HuH-7 (cell line): ENCODE results near the gene KCNK1.

ENCODE experiments used
- DNase-seq: peaks from one replicate; pipeline ENCODE4 v3.0.0; 2011; ENCODE audit warnings: low spot score

The KCNK1 gene

DNA sequence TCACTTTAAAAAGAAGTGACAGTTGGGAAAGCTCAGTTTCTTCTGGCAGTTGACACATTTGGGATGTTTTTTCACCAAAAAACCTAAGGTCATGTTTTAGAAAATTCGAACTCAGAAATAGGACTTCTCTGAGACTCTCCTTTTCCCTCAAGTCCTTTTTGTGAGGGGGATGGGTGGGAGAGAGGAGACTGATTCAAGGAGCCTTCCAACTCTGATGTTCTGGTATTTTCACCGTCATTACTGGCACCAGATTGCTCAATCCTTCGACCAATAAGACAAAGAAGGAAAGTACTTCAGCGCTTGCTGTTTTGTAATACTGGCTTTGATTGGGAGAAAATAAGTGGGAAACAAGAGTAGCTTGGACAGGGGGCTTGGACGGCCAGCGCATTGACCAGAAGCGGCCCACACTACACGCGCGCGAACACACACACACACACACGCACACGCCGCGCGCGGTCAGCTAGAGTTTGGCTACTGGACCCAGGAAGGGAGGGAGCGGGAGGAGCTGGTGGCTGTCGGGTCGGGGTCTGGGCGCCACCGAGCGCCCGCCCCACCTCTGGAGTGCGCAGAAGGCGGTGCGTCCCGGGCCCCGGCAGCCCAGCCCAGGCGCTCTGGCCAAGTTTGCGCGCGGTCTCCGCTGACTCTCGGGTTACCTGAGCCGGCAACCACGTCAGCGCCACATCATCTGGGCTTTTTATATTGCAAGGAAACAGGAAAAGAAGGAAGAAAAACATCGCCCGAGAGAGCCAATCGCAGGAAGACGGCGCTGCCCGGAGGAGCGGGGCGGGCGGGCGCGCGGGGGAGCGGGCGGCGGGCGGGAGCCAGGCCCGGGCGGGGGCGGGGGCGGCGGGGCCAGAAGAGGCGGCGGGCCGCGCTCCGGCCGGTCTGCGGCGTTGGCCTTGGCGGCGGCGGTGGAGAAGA is at the start of gene KCNK1:
KCNK1 (plus strand) TSS at position 855 of the 921 bp plus-strand sequence; CDS start at position 921, 66 bp downstream.
- no peak for DNase-seq

DNA sequence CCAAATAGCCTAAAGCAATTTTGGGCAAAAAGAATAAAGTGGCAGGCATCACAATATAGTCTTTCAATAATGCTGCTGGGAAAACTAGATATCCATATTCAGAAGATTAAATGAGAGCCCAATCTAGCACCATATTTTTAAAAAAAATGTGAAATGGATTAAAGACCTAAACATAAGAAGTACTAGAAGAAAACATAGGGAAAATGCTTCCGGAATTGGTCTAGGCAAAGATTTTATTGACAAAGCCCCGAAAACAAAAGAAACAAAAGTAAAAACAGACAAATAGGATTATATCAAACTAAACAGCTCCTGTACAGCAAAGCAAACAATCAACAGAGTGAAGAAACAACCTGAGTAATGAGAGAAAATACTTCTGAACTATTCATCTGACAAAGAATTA is 48.6 kb upstream of the KCNK1 start:
- no peak for DNase-seq

DNA sequence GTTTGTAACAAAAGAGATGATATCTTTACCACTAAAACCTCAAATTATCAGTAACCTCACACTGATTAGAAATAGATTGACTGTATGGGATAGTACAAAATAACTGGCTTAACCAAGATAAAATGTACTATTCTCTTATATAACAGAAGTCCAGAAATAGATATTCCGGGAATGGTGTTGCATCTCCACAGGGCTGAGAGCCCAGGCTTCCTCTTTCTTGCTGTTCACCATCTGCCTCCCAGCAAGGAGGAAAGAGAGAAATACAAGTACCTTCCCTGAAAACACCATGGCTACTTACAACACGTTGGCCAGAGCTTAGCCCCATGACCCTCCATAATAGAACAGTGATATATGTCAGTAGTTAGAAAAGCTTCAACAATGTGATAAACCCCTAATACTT is 47.0 kb upstream of the KCNK1 start:
- no peak for DNase-seq

DNA sequence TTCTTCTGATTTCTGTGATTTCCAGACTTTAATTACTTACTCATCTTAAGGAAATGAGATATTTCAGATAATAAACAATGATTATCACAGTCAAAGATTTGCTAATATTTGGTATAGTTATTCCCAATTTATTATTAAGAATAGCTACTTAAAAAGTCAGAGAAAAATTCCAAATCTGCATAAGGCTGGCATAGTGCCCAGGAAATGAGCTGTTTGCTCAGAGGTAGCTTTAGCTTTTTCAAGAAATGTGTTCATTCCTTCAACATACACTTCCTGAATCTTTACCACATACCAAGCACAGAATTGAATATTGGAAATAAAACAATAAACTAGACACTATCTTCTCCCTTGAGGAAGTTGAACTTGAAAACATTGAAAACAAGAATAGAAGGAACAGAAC is 44.3 kb upstream of the KCNK1 start:
- DNase-seq: no peak

DNA sequence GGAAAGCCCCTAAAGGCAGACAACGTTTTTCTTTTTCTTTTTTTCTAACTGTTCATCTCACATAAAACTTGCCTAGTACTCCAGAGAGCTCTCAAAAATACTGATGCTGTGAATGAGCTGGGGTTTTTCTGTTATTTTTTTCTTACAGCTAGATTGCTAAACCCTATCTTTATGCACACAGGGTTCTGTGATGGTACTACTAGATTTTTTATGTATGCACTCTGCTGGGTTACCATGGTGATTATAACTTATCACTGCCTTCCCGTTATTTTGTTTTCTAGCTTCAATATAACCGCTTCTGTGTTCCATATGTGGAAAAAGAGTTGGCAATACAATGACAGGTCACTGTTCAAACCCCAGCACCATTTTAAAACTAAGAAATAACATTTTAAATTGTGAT is 43.7 kb upstream of the KCNK1 start:
- no peak for DNase-seq

DNA sequence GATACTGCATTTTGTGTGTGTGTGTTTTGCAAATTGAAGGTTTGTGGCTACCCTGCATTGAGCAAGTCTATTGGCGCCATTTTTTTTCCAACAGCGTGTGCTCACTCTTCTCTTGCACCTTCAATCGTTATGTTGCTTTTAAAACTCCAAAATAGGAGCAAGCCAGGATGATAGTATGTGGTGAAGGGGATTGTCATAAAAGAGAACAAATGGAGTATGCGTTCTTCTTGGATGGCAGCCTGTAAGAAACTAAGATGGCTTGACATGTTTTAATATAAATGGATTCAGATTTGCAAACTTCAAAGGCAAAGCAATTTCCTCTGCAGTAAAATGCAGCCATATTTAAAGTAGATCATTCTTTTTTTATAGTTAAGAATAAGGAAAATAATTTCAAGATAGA is 43.2 kb upstream of the KCNK1 start:
- DNase-seq: no peak

DNA sequence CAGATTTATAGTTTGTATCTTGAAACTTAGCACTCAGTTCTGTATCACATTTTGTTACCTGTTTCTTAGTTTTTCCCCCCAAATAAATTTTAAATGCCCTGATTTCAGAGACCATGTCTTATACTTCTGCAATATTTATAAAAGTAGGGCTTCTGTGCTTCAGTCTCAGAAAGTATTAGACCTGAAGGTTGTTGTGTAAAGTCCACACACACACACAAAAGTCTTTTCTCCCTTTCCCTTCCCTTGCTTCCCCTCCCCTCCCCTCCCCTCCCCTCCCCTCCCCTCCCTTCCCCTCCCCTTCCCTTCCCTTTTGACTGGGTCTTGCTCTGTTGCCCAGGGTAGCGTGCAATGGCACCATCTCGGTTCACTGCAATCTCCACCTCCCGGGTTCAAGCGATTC is 41.0 kb upstream of the KCNK1 start:
- DNase-seq: no peak

DNA sequence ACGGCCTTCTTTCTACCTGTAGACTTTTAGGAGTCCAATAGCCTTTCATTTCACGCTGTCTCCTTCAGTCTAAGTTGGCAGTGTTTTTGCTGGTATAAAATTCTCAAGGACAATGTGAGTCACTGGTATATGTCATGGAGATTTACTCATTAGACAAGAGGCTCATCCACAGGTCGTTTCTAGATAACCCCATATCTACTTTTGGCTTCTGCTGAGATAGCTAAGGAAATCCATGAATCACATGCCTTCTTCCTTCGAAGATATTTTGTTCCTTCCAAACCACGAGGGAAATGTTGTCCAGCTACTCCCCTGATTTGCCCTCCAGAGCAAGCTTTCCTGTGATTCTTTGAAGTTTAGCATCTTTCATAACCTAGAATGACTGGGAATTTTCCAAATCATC is 38.5 kb upstream of the KCNK1 start:
- DNase-seq: no peak

DNA sequence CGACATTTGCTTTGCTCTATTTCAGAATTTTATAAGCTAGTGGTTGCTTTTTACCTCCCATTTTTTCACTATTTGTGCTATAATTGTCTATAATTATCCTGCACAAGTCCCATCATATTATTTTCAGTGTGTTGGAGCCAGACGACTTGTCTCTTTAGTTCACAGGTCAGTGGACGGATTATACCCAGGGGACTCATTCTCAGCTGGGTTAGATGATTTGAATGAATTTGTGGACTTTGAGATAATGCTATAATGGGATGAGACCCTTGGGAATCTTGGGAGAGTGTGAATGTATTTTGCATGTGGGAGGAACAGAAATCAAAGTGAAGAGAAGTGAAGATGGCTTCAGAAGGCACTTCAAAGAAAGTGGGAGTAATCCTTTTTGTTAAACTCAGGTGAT is 31.5 kb upstream of the KCNK1 start:
- no peak for DNase-seq

DNA sequence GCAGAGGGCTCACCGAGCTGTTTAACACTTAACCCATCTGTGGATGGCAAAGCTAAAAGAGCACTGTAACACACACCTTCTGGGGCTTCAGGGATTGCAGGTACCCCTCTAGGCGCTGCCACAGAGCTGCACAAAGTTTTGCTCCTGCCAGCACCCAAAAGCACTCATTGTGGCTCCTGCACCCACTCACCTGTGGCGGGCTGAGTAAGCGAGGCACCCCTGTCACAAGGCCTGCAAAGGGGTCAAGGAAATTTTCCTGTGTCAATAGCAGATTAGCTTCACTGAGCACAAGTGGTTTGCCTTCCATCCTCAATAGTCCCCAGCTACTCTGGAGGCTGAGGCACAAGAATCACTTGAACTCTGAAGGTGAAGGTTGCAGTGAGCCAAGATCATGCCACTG is 29.5 kb upstream of the KCNK1 start:
- DNase-seq: no peak

DNA sequence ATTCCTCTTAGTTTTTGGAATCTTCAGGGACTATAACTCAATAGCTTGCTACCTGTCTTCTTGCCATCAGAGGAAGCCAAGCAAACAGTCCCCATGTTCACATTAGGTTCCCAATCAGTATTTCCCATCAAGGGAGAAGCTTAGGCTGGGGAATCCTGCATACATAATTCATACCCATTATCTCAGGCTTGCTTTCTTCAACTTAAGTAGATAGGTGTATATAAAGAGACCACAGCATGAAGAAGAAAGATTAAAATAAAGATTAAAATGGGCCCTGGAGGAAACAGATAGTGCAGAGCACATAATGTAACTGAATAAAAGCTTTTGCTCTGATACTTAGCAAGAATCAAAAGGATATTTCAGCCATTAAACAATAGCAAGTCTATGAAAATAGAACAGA is 29.0 kb upstream of the KCNK1 start:
- no peak for DNase-seq

DNA sequence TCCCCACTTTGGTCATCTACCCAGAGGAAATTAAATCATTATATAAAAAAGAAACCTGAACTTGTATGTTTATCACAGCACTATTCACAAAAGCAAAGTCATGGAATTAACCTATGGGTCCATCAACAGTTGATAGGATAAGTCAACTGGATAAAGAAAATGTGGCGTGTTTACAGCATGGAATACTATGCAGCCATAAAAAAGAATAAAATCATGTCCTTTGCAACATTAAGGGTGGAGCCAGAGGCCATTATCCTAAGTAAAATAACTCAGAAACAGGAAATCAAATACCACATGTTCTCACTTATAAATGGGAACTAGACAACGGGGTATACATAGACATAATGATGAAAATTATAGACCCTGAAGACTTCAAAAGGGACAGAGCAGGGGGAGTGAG is 27.6 kb upstream of the KCNK1 start:
- no peak for DNase-seq

DNA sequence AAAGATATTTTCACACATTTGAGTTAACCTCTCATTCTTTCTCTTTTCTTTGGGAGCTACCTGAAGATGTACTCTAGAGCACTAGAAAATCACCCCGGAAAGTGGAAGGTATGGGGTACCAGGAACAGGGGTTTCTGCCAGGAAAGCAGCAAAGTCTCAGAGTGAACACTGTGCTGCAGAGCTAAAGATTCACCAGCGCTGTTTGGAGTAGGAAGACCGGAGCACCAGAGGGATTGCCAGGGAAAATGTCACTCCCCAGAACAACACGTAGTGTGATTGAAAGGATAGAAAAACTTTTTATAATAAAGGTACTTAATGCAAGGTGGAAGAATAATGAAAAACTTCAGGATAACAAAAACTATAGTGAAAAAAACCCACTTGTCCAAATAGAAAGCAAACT is 26.7 kb upstream of the KCNK1 start:
- no peak for DNase-seq

DNA sequence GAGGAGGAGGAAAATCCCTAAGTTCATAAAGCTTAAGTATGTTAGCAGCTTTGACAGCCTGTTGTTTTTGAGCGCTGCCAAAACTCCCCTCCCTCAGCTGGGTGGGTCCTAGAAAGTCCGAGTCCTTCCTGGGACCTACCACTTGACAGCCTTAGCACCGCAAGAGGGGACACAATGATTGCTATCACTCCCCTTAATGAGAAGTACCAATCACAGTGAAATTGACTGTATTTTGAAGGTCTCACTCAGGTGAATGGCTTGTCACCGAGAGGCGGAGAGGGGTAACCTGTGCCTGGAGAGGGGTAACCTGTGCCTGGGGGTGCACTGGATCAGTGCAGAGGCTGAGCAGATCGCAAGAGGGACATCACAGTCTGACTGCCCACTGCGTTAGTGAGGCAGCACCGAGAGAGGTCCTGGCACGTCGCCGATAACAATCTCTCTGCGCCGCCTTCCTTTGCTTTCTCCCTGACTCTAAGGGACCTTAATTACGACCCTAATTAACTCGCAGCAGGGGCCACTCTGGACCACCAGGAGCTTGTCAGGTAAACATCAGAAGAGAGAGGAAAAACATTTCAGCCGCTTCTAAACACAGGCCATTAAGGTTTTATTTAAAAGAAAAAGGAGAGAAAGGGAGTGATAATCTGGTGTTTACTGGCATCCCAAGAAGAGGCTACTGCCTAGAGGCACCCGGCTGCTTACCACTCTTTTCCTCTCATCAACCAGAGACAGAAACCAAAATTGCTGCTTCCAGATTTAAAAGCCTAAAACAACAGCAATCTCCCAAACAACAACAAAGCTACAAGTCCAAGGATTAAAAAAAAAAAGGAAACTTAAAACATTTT is 25.7 kb upstream of the KCNK1 start:
- DNase-seq: no peak

DNA sequence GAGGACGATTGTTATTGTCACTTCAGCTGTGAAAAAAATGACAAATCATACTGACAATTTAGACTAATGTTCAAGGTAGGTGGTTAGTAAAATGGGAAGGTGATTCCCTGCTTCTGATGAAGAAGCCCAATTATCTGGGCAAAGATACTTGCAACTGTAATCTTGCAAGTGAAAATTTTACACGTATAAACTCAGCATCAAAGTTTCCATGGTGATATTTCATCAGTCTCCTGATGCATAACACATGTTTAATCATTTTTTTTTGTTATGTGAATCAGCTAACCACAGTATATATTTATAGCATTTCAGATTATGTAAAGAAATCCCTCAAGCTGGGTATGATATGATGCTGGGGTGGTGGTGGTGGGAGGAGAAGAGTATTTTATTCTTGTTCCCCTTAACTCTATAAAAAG is 16.4 kb upstream of the KCNK1 start:
- no peak for DNase-seq

DNA sequence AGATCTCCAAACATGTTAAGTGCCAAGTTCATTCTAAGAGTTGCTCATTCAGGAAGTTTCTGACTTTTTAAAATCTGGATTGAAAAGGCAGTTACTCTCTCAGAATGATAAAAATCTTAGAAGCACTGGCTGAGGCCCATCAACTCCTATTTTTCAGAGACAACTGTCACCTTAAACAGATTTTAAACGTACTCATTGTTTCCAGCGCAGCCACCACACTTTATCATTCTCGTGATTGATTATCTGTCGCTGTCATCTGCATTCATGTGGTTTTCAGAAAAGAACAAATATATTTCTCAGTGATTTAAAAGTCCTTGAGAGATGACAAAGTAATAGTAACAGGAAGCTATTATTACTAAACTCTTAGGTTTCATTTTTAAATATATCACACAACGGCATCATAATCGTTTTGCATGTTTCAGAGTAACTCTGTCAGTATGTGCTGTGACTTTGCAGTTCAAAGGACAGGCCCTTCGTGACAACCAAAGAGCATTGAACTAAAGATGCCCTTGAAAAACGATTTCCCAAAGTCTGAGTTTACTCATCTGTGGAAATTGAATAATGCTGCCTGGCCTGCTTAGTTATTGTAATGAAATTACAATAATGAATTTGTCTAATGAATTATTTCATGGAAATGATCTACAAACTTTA is 14.9 kb upstream of the KCNK1 start:
- no peak for DNase-seq

DNA sequence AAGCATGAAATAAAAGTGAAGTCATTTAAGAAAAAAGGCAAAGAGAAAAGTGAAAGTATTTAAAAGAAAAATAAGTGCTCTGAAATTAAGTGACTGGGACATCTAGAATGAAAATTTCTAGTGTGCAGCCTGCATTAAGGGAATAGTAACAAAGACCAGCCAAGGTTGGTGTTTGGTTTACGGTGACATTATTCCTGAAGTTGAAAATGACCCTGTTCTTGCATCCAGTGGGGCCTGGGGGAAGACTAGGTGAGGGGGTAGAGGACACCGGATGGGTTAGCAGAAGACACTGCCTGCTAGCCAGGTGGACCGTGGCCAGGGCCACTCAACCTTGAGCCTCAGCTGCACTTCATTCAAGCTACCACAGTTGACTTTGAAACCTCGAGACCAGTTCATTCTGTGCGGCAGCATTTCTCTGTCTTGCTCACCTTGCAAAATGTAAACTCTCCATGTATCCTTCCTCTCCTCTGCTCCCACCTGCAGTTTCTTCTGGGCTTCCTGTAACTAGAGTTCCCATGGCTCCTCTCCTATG is 14.3 kb upstream of the KCNK1 start:
- no peak for DNase-seq

DNA sequence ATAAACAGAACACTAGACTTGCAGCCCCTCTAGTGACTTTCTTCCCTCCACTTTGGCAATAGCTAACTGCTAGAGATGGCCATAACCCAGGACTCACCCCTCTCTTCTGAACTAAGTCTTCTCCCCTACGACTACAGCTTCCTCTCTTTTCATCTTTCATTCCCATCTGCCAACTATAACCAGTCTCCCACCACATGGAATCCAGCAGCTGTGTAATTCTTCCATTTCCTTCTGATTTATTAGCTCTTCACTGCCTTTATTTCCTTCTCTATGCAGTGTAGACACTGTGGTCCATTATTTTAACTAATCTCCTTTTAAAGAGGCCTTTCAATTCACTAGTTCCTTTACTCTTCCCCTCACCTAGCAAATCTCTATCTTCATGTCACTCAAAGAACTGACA is 13.4 kb upstream of the KCNK1 start:
- no peak for DNase-seq

DNA sequence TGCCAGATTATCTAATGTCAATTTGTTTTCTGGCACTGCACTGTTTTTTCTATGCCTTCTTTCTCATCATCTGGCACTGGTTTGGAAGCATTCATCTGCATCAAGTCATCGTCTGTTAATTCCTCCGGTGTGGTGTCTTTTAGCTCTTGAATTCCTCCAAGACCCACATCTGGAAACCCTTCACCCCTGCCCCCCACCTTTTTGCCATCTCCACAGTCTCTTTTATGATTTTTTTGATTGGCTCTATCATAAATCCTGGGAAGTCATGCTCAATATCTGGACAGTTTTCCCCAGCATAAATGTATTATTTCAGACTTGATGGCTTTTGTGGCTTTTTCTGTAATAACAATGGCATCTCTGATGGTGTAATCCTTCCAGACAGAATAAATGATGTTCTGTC is 10.4 kb upstream of the KCNK1 start:
- no peak for DNase-seq

DNA sequence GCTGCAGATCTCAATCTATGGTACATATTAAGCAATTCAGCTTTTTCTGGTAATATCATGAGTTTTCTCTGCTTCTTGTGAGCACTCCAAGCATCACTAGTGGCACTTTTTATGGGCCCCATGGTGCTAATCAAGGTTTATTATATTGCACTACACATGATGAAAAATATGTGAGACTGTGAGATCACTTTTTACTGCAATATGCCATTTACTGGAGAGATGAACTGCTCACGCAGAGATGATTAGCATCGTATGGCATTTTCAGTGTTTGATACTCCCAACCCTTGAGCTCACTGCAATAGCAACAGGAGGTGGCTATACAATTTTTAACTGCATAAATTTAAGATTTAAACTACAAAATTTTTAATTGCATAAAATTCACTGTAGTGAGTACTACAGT is 8.7 kb upstream of the KCNK1 start:
- DNase-seq: no peak

DNA sequence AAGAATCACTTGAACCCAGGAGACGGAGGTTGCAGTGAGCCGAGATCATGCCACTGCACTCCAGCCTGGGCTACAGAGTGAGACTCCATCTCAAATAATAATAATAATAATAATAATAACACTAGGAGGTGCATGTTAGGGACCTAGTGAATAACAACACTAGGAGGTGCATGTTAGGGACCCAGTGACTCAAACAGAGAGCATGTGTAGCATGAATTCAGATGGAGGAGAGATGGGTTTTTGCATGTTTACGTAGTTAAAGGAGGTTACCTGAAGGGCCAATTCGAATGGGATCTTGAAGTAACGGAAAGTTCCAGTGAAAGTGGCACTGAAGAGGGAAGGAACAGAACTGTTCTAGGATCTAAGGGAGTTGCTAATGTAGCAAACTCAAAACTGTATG is 7.1 kb upstream of the KCNK1 start:
- no peak for DNase-seq
